ENCODE measurements around the gene SCYL3. TPM values are rescaled to one million over a fixed set of nuclear protein-coding genes. Genes with fewer than 3 reads are reported as not detected.

The SCYL3 gene
- total RNA-seq, 2 experiments from 2014 or later = 3.5 to 3.6 TPM

DNA sequence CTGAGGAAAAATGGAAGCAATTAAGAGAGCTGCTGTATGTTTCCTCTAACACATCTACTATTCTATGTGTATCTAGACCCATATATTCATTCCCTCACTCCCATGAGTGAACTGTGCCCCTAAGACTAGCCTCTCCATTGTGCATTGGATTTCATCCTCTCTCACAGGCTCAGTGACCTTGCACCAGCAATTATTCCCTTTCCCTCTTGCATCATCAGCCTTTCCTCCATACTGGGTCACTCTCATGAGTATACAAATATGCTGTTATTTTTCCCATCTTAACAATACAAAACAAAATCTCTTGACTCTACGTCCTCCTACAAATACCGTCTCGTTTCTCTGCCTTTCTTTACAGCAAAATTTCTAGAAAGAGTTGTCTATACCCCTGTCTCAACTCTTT, 69.5 kb downstream of the SCYL3 start:
- no peaks in the 10 kb centered on the region for H3K9me3 ChIP-seq (ENCODE audit: control insufficient read depth in 1 of 2, insufficient read depth in 1 of 2, low read length in 2 of 2)
- no peaks in the 10 kb centered on the region for H3K27me3 ChIP-seq (ENCODE audit: control insufficient read depth in 1 of 2, insufficient read depth in 2 of 2, low read length in 2 of 2)
- no peaks in the 10 kb centered on the region for H3K36me3 ChIP-seq (ENCODE audit: insufficient read depth, low read length)
- Mint-ChIP-seq H3K4me3 (no peak overlapping the region), H3K27ac (no peak overlapping the region), H3K9me3 (no peaks in the 10 kb centered on the region), H3K4me1 (ENCODE audit: low read depth) (no peaks in the 10 kb centered on the region), H3K36me3 (ENCODE audit: low read depth) (peaks cover 15% of the 10 kb centered on the region), H3K27me3 (no peaks in the 10 kb centered on the region)
- no peak overlapping the region for H3K4me3 ChIP-seq (ENCODE audit: low read length)
- TF ChIP-seq, protein P1, sequence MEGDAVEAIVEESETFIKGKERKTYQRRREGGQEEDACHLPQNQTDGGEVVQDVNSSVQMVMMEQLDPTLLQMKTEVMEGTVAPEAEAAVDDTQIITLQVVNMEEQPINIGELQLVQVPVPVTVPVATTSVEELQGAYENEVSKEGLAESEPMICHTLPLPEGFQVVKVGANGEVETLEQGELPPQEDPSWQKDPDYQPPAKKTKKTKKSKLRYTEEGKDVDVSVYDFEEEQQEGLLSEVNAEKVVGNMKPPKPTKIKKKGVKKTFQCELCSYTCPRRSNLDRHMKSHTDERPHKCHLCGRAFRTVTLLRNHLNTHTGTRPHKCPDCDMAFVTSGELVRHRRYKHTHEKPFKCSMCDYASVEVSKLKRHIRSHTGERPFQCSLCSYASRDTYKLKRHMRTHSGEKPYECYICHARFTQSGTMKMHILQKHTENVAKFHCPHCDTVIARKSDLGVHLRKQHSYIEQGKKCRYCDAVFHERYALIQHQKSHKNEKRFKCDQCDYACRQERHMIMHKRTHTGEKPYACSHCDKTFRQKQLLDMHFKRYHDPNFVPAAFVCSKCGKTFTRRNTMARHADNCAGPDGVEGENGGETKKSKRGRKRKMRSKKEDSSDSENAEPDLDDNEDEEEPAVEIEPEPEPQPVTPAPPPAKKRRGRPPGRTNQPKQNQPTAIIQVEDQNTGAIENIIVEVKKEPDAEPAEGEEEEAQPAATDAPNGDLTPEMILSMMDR (IDR thresholded peaks at IDR 0.05) = no peak
- ChIA-PET POLR2A (no interaction called here), CTCF (no interaction called here)
- intact Hi-C loops (cut with DNase I, micrococcal nuclease) = no loop called here
- H3K4me1 ChIP-seq (ENCODE audit: insufficient read depth, low read length) = no peaks in the 10 kb centered on the region
- no peak for DNase-seq
- no peak for ATAC-seq (ENCODE audit: poor library complexity)
- H3K27ac ChIP-seq (ENCODE audit: low read depth in 1 of 2, low read length in 2 of 2) = no peak overlapping the region

DNA sequence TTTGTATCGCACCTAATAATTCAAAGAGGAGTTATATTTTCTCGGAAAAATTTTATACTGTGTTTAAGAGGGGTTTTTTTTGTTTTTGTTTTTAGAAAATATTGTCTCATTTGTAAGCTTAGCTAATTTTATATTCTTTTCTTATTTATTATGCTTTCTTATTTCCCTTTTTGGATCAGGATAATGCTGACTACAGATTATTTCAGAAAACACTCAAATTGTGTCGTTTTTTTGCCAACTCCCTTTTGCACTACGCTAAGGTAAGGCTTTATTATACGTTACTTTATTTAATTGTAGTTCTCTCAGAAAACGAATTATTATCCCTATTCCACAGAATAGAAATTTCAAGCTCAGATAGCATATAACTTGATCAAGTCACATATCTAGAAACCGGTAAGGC, 72.2 kb downstream of the SCYL3 start:
- Histone ChIP-seq H3K4me1 (ENCODE audit: insufficient read depth, low read length) (no peaks in the 10 kb centered on the region), H3K9me3 (ENCODE audit: control insufficient read depth in 1 of 2, insufficient read depth in 1 of 2, low read length in 2 of 2) (no peaks in the 10 kb centered on the region), H3K27ac (ENCODE audit: low read depth in 1 of 2, low read length in 2 of 2) (no peak overlapping the region), H3K27me3 (ENCODE audit: control insufficient read depth in 1 of 2, insufficient read depth in 2 of 2, low read length in 2 of 2) (no peaks in the 10 kb centered on the region), H3K4me3 (ENCODE audit: low read length) (no peak overlapping the region), H3K36me3 (ENCODE audit: insufficient read depth, low read length) (no peaks in the 10 kb centered on the region)
- no peaks in the 10 kb centered on the region for H3K9me3 Mint-ChIP-seq
- ChIA-PET CTCF (no interaction called here), POLR2A (no interaction called here)
- H3K4me3 Mint-ChIP-seq = no peak overlapping the region
- no peaks in the 10 kb centered on the region for H3K4me1 Mint-ChIP-seq (ENCODE audit: low read depth)
- ATAC-seq (ENCODE audit: poor library complexity) = no peak
- TF ChIP-seq, protein P1 (IDR thresholded peaks at IDR 0.05) = no peak
- H3K36me3 Mint-ChIP-seq (ENCODE audit: low read depth) = peaks cover 15% of the 10 kb centered on the region
- H3K27ac Mint-ChIP-seq = no peak overlapping the region
- intact Hi-C loops (cut with DNase I, micrococcal nuclease) = no loop called here
- H3K27me3 Mint-ChIP-seq = no peaks in the 10 kb centered on the region
- no peak for DNase-seq

DNA sequence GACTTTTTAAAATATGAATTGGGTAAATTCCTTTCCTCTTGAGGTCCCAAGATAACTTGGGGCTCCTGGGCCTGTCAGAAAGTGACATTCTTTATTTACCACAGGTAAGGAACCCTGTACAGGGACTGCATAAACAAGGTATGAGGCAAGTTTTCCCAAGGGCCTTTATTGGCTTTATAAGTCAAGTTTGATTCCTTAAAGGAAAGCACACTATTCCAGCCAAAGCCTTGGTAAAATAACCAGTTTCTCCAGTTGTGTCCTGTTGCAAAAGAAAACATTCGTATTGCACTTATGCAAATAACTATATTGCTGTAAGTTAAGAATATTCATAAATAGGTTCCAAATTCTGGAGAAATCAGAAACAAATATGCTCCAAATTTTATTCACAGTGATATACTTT, 77.1 kb downstream of the SCYL3 start:
- Histone ChIP-seq H3K36me3 (ENCODE audit: insufficient read depth, low read length) (no peaks in the 10 kb centered on the region), H3K27ac (ENCODE audit: low read depth in 1 of 2, low read length in 2 of 2) (no peak overlapping the region), H3K27me3 (ENCODE audit: control insufficient read depth in 1 of 2, insufficient read depth in 2 of 2, low read length in 2 of 2) (no peaks in the 10 kb centered on the region), H3K4me1 (ENCODE audit: insufficient read depth, low read length) (no peaks in the 10 kb centered on the region), H3K4me3 (ENCODE audit: low read length) (no peak overlapping the region), H3K9me3 (ENCODE audit: control insufficient read depth in 1 of 2, insufficient read depth in 1 of 2, low read length in 2 of 2) (no peaks in the 10 kb centered on the region)
- H3K4me1 Mint-ChIP-seq (ENCODE audit: low read depth) = no peaks in the 10 kb centered on the region
- H3K9me3 Mint-ChIP-seq = peaks cover 2% of the 10 kb centered on the region
- no peak overlapping the region for H3K4me3 Mint-ChIP-seq
- H3K27ac Mint-ChIP-seq = no peak overlapping the region
- TF ChIP-seq, protein P1 (IDR thresholded peaks at IDR 0.05) = no peak
- no peaks in the 10 kb centered on the region for H3K27me3 Mint-ChIP-seq
- POLR2A ChIA-PET = no interaction called here
- peaks cover 14% of the 10 kb centered on the region for H3K36me3 Mint-ChIP-seq (ENCODE audit: low read depth)
- DNase-seq (no peak), ATAC-seq (ENCODE audit: poor library complexity) (no peak)
- CTCF ChIA-PET = no interaction called here
- intact Hi-C loops (cut with DNase I, micrococcal nuclease) = no loop called here
